A549 (cell line): ENCODE measurements around the gene BUB1B.

Experiments used
- CTCF ChIP-seq: fragments of >200 bp; sonication (Bioruptor Twin); formaldehyde crosslinking; IDR thresholded peaks from 3 replicates; pipeline ENCODE4 v1.5.1; 2016
- HMGXB4 ChIP-seq: fragments of 250-450 bp; sonication (Bioruptor Pico); IDR thresholded peaks from 2 replicates; pipeline ENCODE4 v1.5.0; 2021; ENCODE audit warnings: mild to moderate bottlenecking, moderate library complexity, borderline replicate concordance
- JUN ChIP-seq, 2 experiments: fragments of >200 bp; sonication (Bioruptor Twin); formaldehyde crosslinking; IDR thresholded peaks; 2 replicates in 1 of 2; 3 replicates in 1 of 2; pipeline ENCODE4 v1.6.1; 2016 to 2017
- POLR2A ChIP-seq: IDR thresholded peaks from 2 replicates; pipeline ENCODE4 v1.6.1; 2012; ENCODE audit warnings: mild to moderate bottlenecking, low read length
- POLR2AphosphoS2 ChIP-seq: conservative IDR thresholded peaks from 2 replicates; pipeline ENCODE4 v1.6.1; 2012; ENCODE audit warnings: low read length, improper control_type of control experiment, inconsistent platforms
- RAD21 ChIP-seq, 2 experiments: fragments of >200 bp in 1 of 2; sonication (Bioruptor Twin) in 1 of 2; formaldehyde crosslinking in 1 of 2; IDR thresholded peaks in 1 of 2; conservative IDR thresholded peaks in 1 of 2; 2 replicates in 1 of 2; 3 replicates in 1 of 2; pipeline ENCODE4 v1.6.1; 2012 to 2018; ENCODE audit warnings: inconsistent platforms in 1 of 2
- RCOR1 ChIP-seq: fragments of 150-350 bp; IDR thresholded peaks from 2 replicates; pipeline ENCODE4 v1.6.1; 2014; ENCODE audit warnings: antibody characterized with exemption, low read length, low read depth

GRCh38 chr15:40250304-40250656 is 89.4 kb downstream of the BUB1B start:
- no peak for TF ChIP-seq CTCF
- TF ChIP-seq RAD21 (conservative IDR thresholded peaks at IDR 0.05 in 1 of 2, IDR thresholded peaks at IDR 0.05 in 1 of 2): no peak
- TF ChIP-seq POLR2A: no peak
- TF ChIP-seq HMGXB4 (CRISPR knock-in tag): no peak
- no peak for TF ChIP-seq RCOR1
- TF ChIP-seq JUN (IDR thresholded peaks at IDR 0.05): no peak
- no peak for TF ChIP-seq POLR2AphosphoS2
